Left lung (tissue), 10 donors: ENCODE data around the gene MAP2K3. TPM values are rescaled to one million over a fixed set of nuclear protein-coding genes. Genes with fewer than 3 reads are reported as not detected.

Source experiments
- ATAC-seq: fragments of 200-7000 bp; cut with Tn5 transposase; one replicate; pipeline ENCODE4 v1.9.1; 2020; ENCODE audit warnings: moderate library complexity
- DNase-seq, 4 donors: peaks; one replicate each; pipeline ENCODE4 v3.0.0-alpha.2; 2013 to 2020
- H3K27ac ChIP-seq, 2 donors: fragments of 200-600 bp; sonication (generic) in 1 of 2; one replicate each; pipeline versions ENCODE4 v1.5.0 to v1.8.0; 2020 to 2021
- H3K27me3 ChIP-seq, 2 donors: fragments of 200-600 bp; sonication (generic) in 1 of 2; one replicate each; pipeline versions ENCODE4 v1.5.0 to v1.8.0; 2020 to 2021
- H3K36me3 ChIP-seq, 2 donors: fragments of 200-600 bp; sonication (generic) in 1 of 2; one replicate each; pipeline versions ENCODE4 v1.5.0 to v1.8.0; 2020 to 2021
- H3K4me1 ChIP-seq, 2 donors: fragments of 200-600 bp; one replicate each; pipeline ENCODE4 v1.8.0; 2021
- H3K4me3 ChIP-seq, 2 donors: fragments of 200-600 bp; sonication (generic) in 1 of 2; one replicate each; pipeline versions ENCODE4 v1.5.0 to v1.8.0; 2020 to 2021; ENCODE audit warnings: mild to moderate bottlenecking in 1 of 2
- H3K9me3 ChIP-seq, 2 donors: fragments of 200-600 bp; sonication (generic) in 1 of 2; one replicate each; pipeline versions ENCODE4 v1.5.0 to v1.8.0; 2020 to 2021
- CTCF ChIP-seq, 2 donors: fragments of 200-600 bp; sonication (generic) in 1 of 2; IDR thresholded peaks; one replicate each; pipeline versions ENCODE4 v1.5.0 to v1.8.0; 2021; ENCODE audit warnings: antibody characterized with exemption in 2 of 2
- intact Hi-C, 2 donors: fragments of 100-400 bp; cut with DNase I; formaldehyde crosslinking; loops; one replicate each; pipeline versions ENCODE4 v1.11.2 to v1.14.2; 2022
- polyA plus RNA-seq, 6 donors: library from polyadenylated mRNA; unstranded; fragments of 120-200 nt; gene quantifications; one replicate each; pipeline ENCODE4 v1.2.1, GENCODE V29; 2013; ENCODE audit not compliant: insufficient read length in 6 of 6
- total RNA-seq, 2 donors: library from RNA; stranded (reverse); fragmentation: NEBNext Ultra II Directional; extraction: Animal tissue kit (Norgen Biotek cat#: 25700); gene quantifications; one replicate each; pipeline ENCODE4 v1.2.1, GENCODE V29; 2021
- donor health status: DM: no; HTN: yes; CAD: no.
- donor health status: DM: no; HTN: no; CAD: no.

MAP2K3 gene
- total and polyA plus RNA-seq, 8 donors = 23.3 to 101 (median 28.5) TPM

- H3K36me3 ChIP-seq = peaks cover 0 to 66% of the 10 kb centered on the region in 2 donors
- peak in 2 of 4 donors; percentile 32 to 64 for DNase-seq
- intact Hi-C loops = no loop called here
- H3K27ac ChIP-seq = no peak overlapping the region
- H3K4me3 ChIP-seq = no peak overlapping the region
- no peaks in the 10 kb centered on the region for H3K27me3 ChIP-seq
- H3K9me3 ChIP-seq = no peaks in the 10 kb centered on the region
- no peak for TF ChIP-seq CTCF (IDR thresholded peaks at IDR 0.05)
- no peak for ATAC-seq
- peaks cover 0 to 6% of the 10 kb centered on the region in 2 donors for H3K4me1 ChIP-seq
Observed at GRCh38 chr17:21298983-21299519, 14.5 kb downstream of the MAP2K3 start.

GRCh38 chr17:21299981-21300600 lies 15.6 kb downstream of the MAP2K3 start:
- DNase-seq (no peak), ATAC-seq (no peak)
- Histone ChIP-seq H3K27me3 (no peaks in the 10 kb centered on the region), H3K4me3 (no peak overlapping the region), H3K27ac (no peak overlapping the region), H3K9me3 (no peaks in the 10 kb centered on the region), H3K36me3 (peaks cover 0 to 74% of the 10 kb centered on the region in 2 donors), H3K4me1 (peaks cover 0 to 7% of the 10 kb centered on the region in 2 donors)
- TF ChIP-seq CTCF (IDR thresholded peaks at IDR 0.05) = no peak
- intact Hi-C loops = no loop called here

- Histone ChIP-seq H3K9me3 (no peaks in the 10 kb centered on the region), H3K4me1 (peaks cover 0 to 6% of the 10 kb centered on the region in 2 donors), H3K27me3 (no peaks in the 10 kb centered on the region), H3K4me3 (no peak overlapping the region), H3K27ac (no peak overlapping the region), H3K36me3 (peaks cover 0 to 80% of the 10 kb centered on the region in 2 donors)
- intact Hi-C loops = no loop called here
- TF ChIP-seq CTCF (IDR thresholded peaks at IDR 0.05) = no peak
- DNase-seq (peak in 1 of 4 donors; percentile 77), ATAC-seq (no peak)
Observed at GRCh38 chr17:21300601-21301571, 16.4 kb downstream of the MAP2K3 start.

- Histone ChIP-seq H3K36me3 (peaks cover 0 to 90% of the 10 kb centered on the region in 2 donors), H3K4me1 (peaks cover 0 to 6% of the 10 kb centered on the region in 2 donors), H3K9me3 (no peaks in the 10 kb centered on the region), H3K27ac (no peak overlapping the region), H3K27me3 (no peaks in the 10 kb centered on the region), H3K4me3 (no peak overlapping the region)
- ATAC-seq = no peak
- peak in 2 of 4 donors; percentile 35 to 80 for DNase-seq
- intact Hi-C loops = no loop called here
- no peak for TF ChIP-seq CTCF (IDR thresholded peaks at IDR 0.05)
Observed at GRCh38 chr17:21301593-21302550, 17.4 kb downstream of the MAP2K3 start.
